ENCODE data around the gene C2CD4A. TPM values are rescaled to one million over a fixed set of nuclear protein-coding genes. Genes with fewer than 3 reads are reported as not detected.

Gene C2CD4A
- total RNA-seq, 1 donor from 2014 or later, result 0.35 TPM

GRCh38 chr15:62053439-62054085 is 13.2 kb upstream of the C2CD4A start:
- DNase-seq (ENCODE audit: low read depth), result no peak
- TF ChIP-seq, protein P1, sequence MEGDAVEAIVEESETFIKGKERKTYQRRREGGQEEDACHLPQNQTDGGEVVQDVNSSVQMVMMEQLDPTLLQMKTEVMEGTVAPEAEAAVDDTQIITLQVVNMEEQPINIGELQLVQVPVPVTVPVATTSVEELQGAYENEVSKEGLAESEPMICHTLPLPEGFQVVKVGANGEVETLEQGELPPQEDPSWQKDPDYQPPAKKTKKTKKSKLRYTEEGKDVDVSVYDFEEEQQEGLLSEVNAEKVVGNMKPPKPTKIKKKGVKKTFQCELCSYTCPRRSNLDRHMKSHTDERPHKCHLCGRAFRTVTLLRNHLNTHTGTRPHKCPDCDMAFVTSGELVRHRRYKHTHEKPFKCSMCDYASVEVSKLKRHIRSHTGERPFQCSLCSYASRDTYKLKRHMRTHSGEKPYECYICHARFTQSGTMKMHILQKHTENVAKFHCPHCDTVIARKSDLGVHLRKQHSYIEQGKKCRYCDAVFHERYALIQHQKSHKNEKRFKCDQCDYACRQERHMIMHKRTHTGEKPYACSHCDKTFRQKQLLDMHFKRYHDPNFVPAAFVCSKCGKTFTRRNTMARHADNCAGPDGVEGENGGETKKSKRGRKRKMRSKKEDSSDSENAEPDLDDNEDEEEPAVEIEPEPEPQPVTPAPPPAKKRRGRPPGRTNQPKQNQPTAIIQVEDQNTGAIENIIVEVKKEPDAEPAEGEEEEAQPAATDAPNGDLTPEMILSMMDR (conservative IDR thresholded peaks at IDR 0.05; ENCODE audit: low read depth, low read length), result no peak
- H3K4me3 ChIP-seq (ENCODE audit: low read depth, low read length), result no peak overlapping the region

DNA sequence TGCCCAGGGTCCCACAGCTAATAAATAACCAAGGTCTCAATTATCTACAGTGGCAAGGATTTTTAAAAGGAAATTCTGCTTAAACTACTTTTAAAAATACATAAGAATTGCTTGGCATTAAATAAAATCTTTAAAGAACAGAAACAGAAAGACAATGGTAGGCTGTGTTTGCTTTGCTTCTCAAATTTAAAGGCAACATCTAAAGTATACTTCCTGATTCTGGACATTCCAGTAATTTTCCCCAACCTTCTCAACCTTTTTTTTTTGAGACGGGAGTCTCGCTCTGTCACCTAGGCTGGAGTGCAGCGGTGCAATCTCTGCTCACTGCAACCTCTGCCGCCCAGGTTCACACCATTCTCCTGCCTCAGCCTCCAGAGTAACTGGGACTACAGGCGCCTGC is 11.8 kb upstream of the C2CD4A start:
- no peak for DNase-seq (ENCODE audit: low read depth)
- TF ChIP-seq, protein P1 (conservative IDR thresholded peaks at IDR 0.05; ENCODE audit: low read depth, low read length), result no peak
- no peak overlapping the region for H3K4me3 ChIP-seq (ENCODE audit: low read depth, low read length)

GRCh38 chr15:62057341-62057980 is 9.3 kb upstream of the C2CD4A start:
- DNase-seq (ENCODE audit: low read depth), result no peak
- TF ChIP-seq, protein P1 (conservative IDR thresholded peaks at IDR 0.05; ENCODE audit: low read depth, low read length), result no peak
- H3K4me3 ChIP-seq (ENCODE audit: low read depth, low read length), result no peak overlapping the region

GRCh38 chr15:62058327-62059028 is 8.3 kb upstream of the C2CD4A start:
- no peak for DNase-seq (ENCODE audit: low read depth)
- TF ChIP-seq, protein P1 (conservative IDR thresholded peaks at IDR 0.05; ENCODE audit: low read depth, low read length), result no peak
- H3K4me3 ChIP-seq (ENCODE audit: low read depth, low read length), result peak overlapping the region; percentile 25

- peak overlapping the region; percentile 75 for H3K4me3 ChIP-seq (ENCODE audit: low read depth, low read length)
- TF ChIP-seq, protein P1 (conservative IDR thresholded peaks at IDR 0.05; ENCODE audit: low read depth, low read length), result peak; percentile 29
- DNase-seq (ENCODE audit: low read depth), result no peak
These were observed 7.5 kb upstream of the C2CD4A start for GRCh38 chr15:62059108-62059815.

DNA sequence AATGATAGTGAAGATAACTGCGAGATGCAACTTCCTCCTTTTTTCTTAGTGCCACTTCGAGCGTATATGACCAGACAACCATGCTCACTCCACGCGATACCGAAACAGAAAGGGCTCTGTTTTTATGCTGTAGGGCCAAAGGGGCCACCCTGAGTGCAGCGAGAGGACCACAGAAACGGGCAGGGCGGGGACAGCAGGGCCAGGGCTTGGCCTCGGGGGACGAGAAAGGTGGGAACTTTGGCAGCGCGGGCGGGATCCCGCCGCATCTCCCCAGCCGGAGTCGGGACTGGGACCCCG is 7.0 kb upstream of the C2CD4A start:
- no peak for DNase-seq (ENCODE audit: low read depth)
- peak overlapping the region; percentile 75 for H3K4me3 ChIP-seq (ENCODE audit: low read depth, low read length)
- TF ChIP-seq, protein P1 (conservative IDR thresholded peaks at IDR 0.05; ENCODE audit: low read depth, low read length), result no peak

All from epithelial cell of proximal tubule (primary cell).